ENCODE measurements around the gene TMTC2.

GRCh38 chr12:82839796-82840195 is 153.1 kb downstream of the TMTC2 start:
- TF ChIP-seq GATA2 (IDR thresholded peaks at IDR 0.05; ENCODE audit: low read depth, low read length) (no peak), GATA3 (IDR thresholded peaks at IDR 0.05; ENCODE audit: low read depth, low read length) (no peak)
